HG03571 (cell line): ENCODE data around the gene HOXB7.

Experiments used
- ATAC-seq: cut with Tn5 transposase; IDR thresholded peaks from one replicate; pipeline ENCODE4 v1.9.1; 2021; ENCODE audit not compliant: unreplicated experiment

HOXB7 gene

GRCh38 chr17:48569674-48570324, 41.0 kb downstream of the HOXB7 start:
- no peak for ATAC-seq

- no peak for ATAC-seq
Measured at GRCh38 chr17:48569240-48569582, 41.6 kb downstream of the HOXB7 start.

GRCh38 chr17:48568499-48569239, 42.1 kb downstream of the HOXB7 start:
- ATAC-seq = no peak

GRCh38 chr17:48567646-48568354, 43.0 kb downstream of the HOXB7 start:
- no peak for ATAC-seq

GRCh38 chr17:48567209-48567608, 43.6 kb downstream of the HOXB7 start:
- no peak for ATAC-seq

GRCh38 chr17:48566717-48567116, 44.1 kb downstream of the HOXB7 start:
- no peak for ATAC-seq

- no peak for ATAC-seq
Measured at GRCh38 chr17:48565925-48566710, 44.7 kb downstream of the HOXB7 start.

- no peak for ATAC-seq
Measured at GRCh38 chr17:48565022-48565554, 45.7 kb downstream of the HOXB7 start.

- ATAC-seq = no peak
Measured at GRCh38 chr17:48564188-48565021, 46.4 kb downstream of the HOXB7 start.

- ATAC-seq = no peak
Measured at GRCh38 chr17:48563867-48564187, 47.0 kb downstream of the HOXB7 start.

GRCh38 chr17:48563385-48563838, 47.4 kb downstream of the HOXB7 start:
- ATAC-seq = no peak

GRCh38 chr17:48562934-48563333, 47.9 kb downstream of the HOXB7 start:
- no peak for ATAC-seq

GRCh38 chr17:48561884-48562810, 48.7 kb downstream of the HOXB7 start:
- peak; percentile 60 for ATAC-seq

GRCh38 chr17:48559840-48560817, 50.7 kb downstream of the HOXB7 start:
- no peak for ATAC-seq

- no peak for ATAC-seq
Measured at GRCh38 chr17:48559122-48559839, 51.5 kb downstream of the HOXB7 start.

GRCh38 chr17:48558831-48559121, 52.0 kb downstream of the HOXB7 start:
- ATAC-seq = no peak

- ATAC-seq = no peak
Measured at GRCh38 chr17:48558057-48558830, 52.6 kb downstream of the HOXB7 start.
